Endothelial cell (in vitro differentiated cells): ENCODE data around the gene EGFL7. TPM values are rescaled to one million over a fixed set of nuclear protein-coding genes. Genes with fewer than 3 reads are reported as not detected.

ENCODE experiments used
- DNase-seq: peaks from one replicate; pipeline ENCODE4 v3.0.0; 2021; ENCODE audit warnings: low spot score
- H3K27ac Mint-ChIP-seq: one replicate; pipeline ENCODE4 v1.8.0; 2021; ENCODE audit warnings: mixed read lengths, inconsistent platforms; ENCODE audit not compliant: unreplicated experiment
- H3K27me3 Mint-ChIP-seq: one replicate; pipeline ENCODE4 v1.8.0; 2021; ENCODE audit warnings: mild to moderate bottlenecking, moderate library complexity, mixed read lengths, inconsistent platforms; ENCODE audit not compliant: unreplicated experiment
- H3K36me3 Mint-ChIP-seq: one replicate; pipeline ENCODE4 v1.8.0; 2021; ENCODE audit warnings: mild to moderate bottlenecking, low read depth, mixed read lengths, inconsistent platforms; ENCODE audit not compliant: unreplicated experiment
- H3K4me1 Mint-ChIP-seq: one replicate; pipeline ENCODE4 v1.8.0; 2021; ENCODE audit warnings: mild to moderate bottlenecking, mixed read lengths, inconsistent platforms; ENCODE audit not compliant: unreplicated experiment
- H3K4me3 Mint-ChIP-seq: one replicate; pipeline ENCODE4 v1.8.0; 2021; ENCODE audit warnings: mild to moderate bottlenecking, mixed read lengths, inconsistent platforms; ENCODE audit not compliant: unreplicated experiment
- H3K9me3 Mint-ChIP-seq: one replicate; pipeline ENCODE4 v1.8.0; 2021; ENCODE audit warnings: mixed read lengths, inconsistent platforms; ENCODE audit not compliant: unreplicated experiment
- CTCF ChIP-seq: fragments of 200-600 bp; sonication (generic); IDR thresholded peaks from one replicate; pipeline ENCODE4 v1.5.0; 2021; ENCODE audit warnings: antibody characterized with exemption; ENCODE audit not compliant: unreplicated experiment
- total RNA-seq: library from RNA; stranded (reverse); fragmentation: NEBNext Ultra II Directional; extraction: Animal tissue kit (Norgen Biotek cat#: 25700); gene quantifications from one replicate; pipeline ENCODE4 v1.2.1, GENCODE V29; 2021; ENCODE audit not compliant: unreplicated experiment

The EGFL7 gene
- total RNA-seq, 1 donor from 2014 or later = 945 TPM

GRCh38 chr9:136642439-136642921 lies 20.2 kb upstream of the EGFL7 start:
- Mint-ChIP-seq H3K4me3 (no peak overlapping the region), H3K36me3 (no peaks in the 10 kb centered on the region), H3K27me3 (peaks cover 13% of the 10 kb centered on the region), H3K4me1 (peaks cover 35% of the 10 kb centered on the region), H3K27ac (peak overlapping the region; percentile 61), H3K9me3 (no peaks in the 10 kb centered on the region)
- no peak for TF ChIP-seq CTCF
- peak; percentile 4 for DNase-seq

- TF ChIP-seq CTCF = no peak
- H3K27ac Mint-ChIP-seq = peak overlapping the region; percentile 82
- H3K4me1 Mint-ChIP-seq = peaks cover 38% of the 10 kb centered on the region
- H3K36me3 Mint-ChIP-seq = no peaks in the 10 kb centered on the region
- H3K4me3 Mint-ChIP-seq = peak overlapping the region; percentile 51
- peaks cover 13% of the 10 kb centered on the region for H3K27me3 Mint-ChIP-seq
- no peaks in the 10 kb centered on the region for H3K9me3 Mint-ChIP-seq
- peak; percentile 23 for DNase-seq
Measured at GRCh38 chr9:136643596-136644342, 18.9 kb upstream of the EGFL7 start.

GRCh38 chr9:136644343-136644592 lies 18.4 kb upstream of the EGFL7 start:
- no peak overlapping the region for H3K27ac Mint-ChIP-seq
- no peaks in the 10 kb centered on the region for H3K36me3 Mint-ChIP-seq
- H3K4me1 Mint-ChIP-seq = peaks cover 42% of the 10 kb centered on the region
- DNase-seq = no peak
- peaks cover 13% of the 10 kb centered on the region for H3K27me3 Mint-ChIP-seq
- no peak for TF ChIP-seq CTCF
- H3K9me3 Mint-ChIP-seq = no peaks in the 10 kb centered on the region
- no peak overlapping the region for H3K4me3 Mint-ChIP-seq

GRCh38 chr9:136644593-136645351 lies 17.9 kb upstream of the EGFL7 start:
- peak; percentile 84 for DNase-seq
- H3K27ac Mint-ChIP-seq = peak overlapping the region; percentile 93
- TF ChIP-seq CTCF = peak; percentile 75
- H3K4me1 Mint-ChIP-seq = peaks cover 43% of the 10 kb centered on the region
- H3K27me3 Mint-ChIP-seq = peaks cover 13% of the 10 kb centered on the region
- H3K4me3 Mint-ChIP-seq = no peak overlapping the region
- H3K36me3 Mint-ChIP-seq = no peaks in the 10 kb centered on the region
- no peaks in the 10 kb centered on the region for H3K9me3 Mint-ChIP-seq

- Mint-ChIP-seq H3K27ac (peak overlapping the region; percentile 93), H3K4me3 (no peak overlapping the region), H3K36me3 (no peaks in the 10 kb centered on the region), H3K27me3 (peaks cover 13% of the 10 kb centered on the region), H3K9me3 (no peaks in the 10 kb centered on the region), H3K4me1 (peaks cover 43% of the 10 kb centered on the region)
- no peak for TF ChIP-seq CTCF
- DNase-seq = no peak
Measured at GRCh38 chr9:136645352-136645902, 17.3 kb upstream of the EGFL7 start.
